NCI-H1417 (cell line): ENCODE data around the gene CIPC.

Experiments
- DNase-seq, 3 experiments: peaks; one replicate each; lab custom pipeline; 2025; lab: John Stamatoyannopoulos, UW

The CIPC gene

GRCh38 chr14:77151245-77151644 is 53.2 kb downstream of the CIPC start:
- peak in 2 of 3 experiments; percentile 50 to 72 for DNase-seq

- DNase-seq, result peak; percentile 46 to 74 (median 49)
Measured at GRCh38 chr14:77151918-77152588, 54.0 kb downstream of the CIPC start.

- DNase-seq, result no peak
Measured at GRCh38 chr14:77153802-77154201, 55.7 kb downstream of the CIPC start.

GRCh38 chr14:77154421-77154820 is 56.4 kb downstream of the CIPC start:
- peak in 2 of 3 experiments; percentile 82 to 92 for DNase-seq

GRCh38 chr14:77155083-77155482 is 57.0 kb downstream of the CIPC start:
- no peak for DNase-seq

- DNase-seq, result peak in 1 of 3 experiments; percentile 90
Measured at GRCh38 chr14:77157740-77158139, 59.7 kb downstream of the CIPC start.

GRCh38 chr14:77158175-77158881 is 60.3 kb downstream of the CIPC start:
- DNase-seq, result peak; percentile 49 to 97 (median 94)

GRCh38 chr14:77158882-77159255 is 60.8 kb downstream of the CIPC start:
- DNase-seq, result peak in 1 of 3 experiments; percentile 94

- no peak for DNase-seq
Measured at GRCh38 chr14:77161011-77161410, 63.0 kb downstream of the CIPC start.
